ENCODE measurements around the gene CNN2.

Gene CNN2

DNA sequence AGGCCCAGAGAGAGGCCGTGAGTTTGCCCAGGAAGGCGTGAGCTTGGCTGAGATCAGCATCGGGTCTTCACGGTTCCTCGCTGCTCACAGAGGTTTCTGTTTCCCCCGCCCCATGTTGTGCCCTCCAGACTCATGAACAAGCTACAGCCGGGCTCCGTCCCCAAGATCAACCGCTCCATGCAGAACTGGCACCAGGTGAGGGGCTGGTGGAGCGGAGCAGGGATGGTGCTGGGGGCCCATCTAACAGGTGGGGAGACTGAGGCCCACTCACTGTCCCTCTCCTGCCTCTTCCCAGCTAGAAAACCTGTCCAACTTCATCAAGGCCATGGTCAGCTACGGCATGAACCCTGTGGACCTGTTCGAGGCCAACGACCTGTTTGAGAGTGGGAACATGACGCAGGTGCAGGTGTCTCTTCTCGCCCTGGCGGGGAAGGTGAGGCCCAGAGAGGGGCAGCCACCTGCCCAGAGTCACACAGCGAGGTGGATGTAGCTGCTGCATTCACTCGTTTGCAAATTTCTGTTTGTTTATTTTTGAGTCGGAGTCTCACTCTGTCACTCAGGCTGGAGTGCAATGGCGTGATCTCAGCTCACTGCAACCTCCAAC, 6.0 kb downstream of the CNN2 start:
- DNase-seq (ENCODE audit: low read depth): no peak
- no peak for TF ChIP-seq CTCF (IDR thresholded peaks at IDR 0.05; ENCODE audit: control insufficient read depth, extremely low read depth, insufficient read depth)
- no peak overlapping the region for H3K4me3 ChIP-seq (ENCODE audit: low read depth, low read length)

- no peak for TF ChIP-seq CTCF (IDR thresholded peaks at IDR 0.05; ENCODE audit: control insufficient read depth, extremely low read depth, insufficient read depth)
- H3K4me3 ChIP-seq (ENCODE audit: low read depth, low read length): no peak overlapping the region
- no peak for DNase-seq (ENCODE audit: low read depth)
These were observed 9.7 kb downstream of the CNN2 start for GRCh38 chr19:1035998-1036621.

GRCh38 chr19:1037621-1038064, 11.2 kb downstream of the CNN2 start:
- DNase-seq (ENCODE audit: low read depth): no peak
- TF ChIP-seq CTCF (IDR thresholded peaks at IDR 0.05; ENCODE audit: control insufficient read depth, extremely low read depth, insufficient read depth): no peak
- H3K4me3 ChIP-seq (ENCODE audit: low read depth, low read length): no peak overlapping the region

DNA sequence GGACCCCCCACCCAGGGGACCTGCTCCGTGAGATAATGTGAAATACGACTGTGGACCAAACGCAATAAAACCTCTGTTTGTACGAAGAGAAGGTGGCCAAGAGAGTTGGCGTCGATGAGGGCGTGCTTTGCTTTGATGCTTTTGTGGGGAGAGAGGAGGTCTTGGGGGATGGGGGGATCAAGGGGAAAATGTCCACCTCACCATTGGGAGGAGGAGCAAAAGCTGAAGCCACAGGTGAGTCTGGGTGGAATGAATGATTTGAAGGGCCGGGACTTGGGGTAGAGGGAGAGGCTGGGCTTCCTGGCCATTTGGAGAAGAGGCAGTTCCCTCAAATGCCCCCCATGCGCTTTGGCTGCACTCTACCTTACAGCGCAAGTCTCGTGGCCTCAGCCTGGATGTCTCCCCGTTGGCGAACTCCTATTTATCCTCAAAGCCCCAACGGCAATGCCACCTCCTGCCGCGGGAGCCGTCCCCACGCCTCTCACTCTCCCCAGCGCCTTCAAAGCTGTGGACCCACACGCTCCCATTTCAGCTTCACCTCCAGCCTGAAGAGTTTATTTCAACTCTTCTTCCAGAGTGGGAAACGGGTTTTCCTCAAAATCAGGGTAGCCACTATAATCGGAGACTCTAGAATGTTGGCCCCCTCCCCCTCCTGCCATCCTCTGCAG, 12.7 kb downstream of the CNN2 start:
- no peak for TF ChIP-seq CTCF (IDR thresholded peaks at IDR 0.05; ENCODE audit: control insufficient read depth, extremely low read depth, insufficient read depth)
- H3K4me3 ChIP-seq (ENCODE audit: low read depth, low read length): peak overlapping the region; percentile 91
- no peak for DNase-seq (ENCODE audit: low read depth)

- peak within 1 kb of the TSS; percentile 91 for H3K4me3 ChIP-seq (ENCODE audit: low read depth, low read length)
- DNase-seq (ENCODE audit: low read depth): peak; percentile 93
- TF ChIP-seq CTCF (IDR thresholded peaks at IDR 0.05; ENCODE audit: control insufficient read depth, extremely low read depth, insufficient read depth): no peak
These were observed 13.5 kb downstream of the CNN2 start, which contains the start of gene ABCA7 for GRCh38 chr19:1039646-1040475. ABCA7 (plus strand) TSS chr19:1040107; CDS start chr19:1041362, 1,255 bp downstream.

DNA sequence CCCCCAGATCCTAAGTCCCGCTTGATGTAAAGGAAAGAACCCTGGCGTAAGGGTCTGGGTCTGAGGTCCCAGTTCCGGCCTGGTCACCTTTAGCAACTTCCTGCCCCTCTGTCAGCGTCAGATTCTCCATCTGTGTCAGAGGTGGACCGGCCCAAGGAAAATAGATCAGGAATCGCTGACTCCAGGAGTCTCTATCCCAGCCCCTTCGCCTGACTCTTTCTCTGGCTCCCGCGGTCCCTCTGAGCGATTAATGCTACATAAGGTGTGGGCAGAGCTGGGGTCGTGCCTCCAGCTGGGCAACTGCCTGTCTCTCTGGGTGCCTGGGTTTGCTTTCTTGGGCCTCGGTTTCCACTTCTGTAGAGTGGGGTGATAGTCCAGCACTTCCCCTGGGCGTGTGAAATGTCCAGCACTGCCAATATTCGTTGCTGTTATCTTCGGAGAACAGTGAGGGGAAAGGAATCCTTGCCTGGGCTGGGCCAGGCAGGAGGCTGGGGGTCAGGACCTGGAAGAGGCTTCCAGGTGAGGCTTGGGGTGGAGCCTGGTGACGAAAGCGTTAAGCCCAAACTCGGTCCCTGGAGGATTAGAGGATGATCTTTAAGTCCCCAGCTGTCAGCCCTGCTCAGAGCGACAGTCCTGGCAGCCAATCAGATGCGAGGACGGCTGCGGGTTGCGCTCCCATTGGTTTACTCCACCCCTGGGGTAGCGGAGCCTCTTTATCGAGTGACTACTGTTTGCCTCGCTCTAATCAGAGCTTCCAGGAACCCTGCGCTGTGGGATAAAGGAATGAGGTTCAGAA, 14.3 kb downstream of the CNN2 start:
- peak; percentile 93 for DNase-seq (ENCODE audit: low read depth)
- peak overlapping the region; percentile 91 for H3K4me3 ChIP-seq (ENCODE audit: low read depth, low read length)
- TF ChIP-seq CTCF (IDR thresholded peaks at IDR 0.05; ENCODE audit: control insufficient read depth, extremely low read depth, insufficient read depth): no peak
